ENCODE measurements around the gene TMEM178B. TPM values are rescaled to one million over a fixed set of nuclear protein-coding genes. Genes with fewer than 3 reads are reported as not detected.
"Not testable (repeated sequence)": the region's sequence is repeated elsewhere in the genome, so short reads cannot be mapped to it uniquely, and the experiment has no call there.

The TMEM178B gene
- total RNA-seq, 1 donor from 2014 or later = 38.2 TPM

DNA sequence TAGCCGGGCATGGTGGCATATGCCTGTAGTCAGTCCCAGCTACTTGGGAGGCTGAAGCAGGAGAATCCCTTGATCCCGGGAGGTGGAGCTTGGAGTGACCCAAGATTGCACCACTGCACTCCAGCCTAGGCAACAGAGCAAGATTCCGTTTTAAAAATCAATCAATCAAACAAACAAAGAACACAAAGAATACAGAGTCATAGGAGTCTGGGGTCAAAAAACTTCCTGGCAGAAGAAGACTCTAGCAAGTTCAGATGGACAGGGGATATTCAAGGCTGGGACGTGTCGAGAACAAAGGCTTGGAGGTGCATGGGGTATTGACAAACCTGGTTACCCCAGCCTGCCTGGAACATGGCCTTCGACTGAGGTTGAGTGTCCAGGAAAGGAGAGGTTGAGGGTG lies 248.5 kb downstream of the TMEM178B start:
- ATAC-seq (no peak), DNase-seq (no peak)
- intact Hi-C loops (cut with micrococcal nuclease) = no loop called here

GRCh38 chr7:141323826-141324225 lies 250.0 kb downstream of the TMEM178B start:
- DNase-seq = no peak
- intact Hi-C loops (cut with micrococcal nuclease) = no loop called here
- no peak for ATAC-seq

DNA sequence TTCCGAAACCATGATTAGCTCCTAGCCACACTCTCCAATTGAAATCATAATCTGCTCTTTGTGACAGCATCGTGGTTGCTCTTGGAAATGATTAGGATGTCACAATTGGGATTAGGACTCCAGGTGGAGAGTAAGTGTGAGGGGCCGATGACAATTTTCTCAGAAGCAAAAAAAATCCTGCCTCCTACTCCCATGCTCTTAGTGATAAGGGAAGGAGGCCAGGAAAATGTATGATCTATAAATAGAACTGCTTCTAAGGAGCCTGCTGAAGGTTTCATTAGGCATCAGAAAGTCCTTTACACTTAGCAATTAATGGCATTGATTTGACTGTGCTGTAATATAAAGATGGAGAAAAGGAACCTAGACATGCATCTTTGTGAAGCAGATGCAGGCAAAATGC lies 251.0 kb downstream of the TMEM178B start:
- intact Hi-C loops (cut with micrococcal nuclease) = no loop called here
- DNase-seq = no peak
- no peak for ATAC-seq

GRCh38 chr7:141325275-141325674 lies 251.4 kb downstream of the TMEM178B start:
- intact Hi-C loops (cut with micrococcal nuclease) = no loop called here
- no peak for ATAC-seq
- no peak for DNase-seq

DNA sequence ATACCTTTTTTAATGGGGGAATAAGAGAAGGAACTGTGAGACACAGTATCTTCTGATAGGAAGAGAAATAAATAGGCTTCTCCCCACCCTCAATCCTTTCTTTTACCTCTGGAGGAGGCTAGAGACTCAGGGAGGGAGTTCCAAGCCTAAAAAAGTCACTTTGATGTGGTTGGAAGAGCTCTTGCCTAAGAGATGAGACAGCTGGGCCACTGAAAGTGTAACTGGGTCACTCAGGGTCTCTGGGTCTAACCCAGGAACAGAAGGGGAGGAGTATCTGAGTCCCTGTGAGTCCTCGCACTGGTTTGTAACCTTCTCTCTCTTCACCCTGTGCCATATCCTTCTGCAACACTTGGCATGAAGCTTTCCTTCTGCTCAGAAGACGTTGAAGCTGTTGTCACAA lies 254.4 kb downstream of the TMEM178B start:
- intact Hi-C loops (cut with micrococcal nuclease) = no loop called here

DNA sequence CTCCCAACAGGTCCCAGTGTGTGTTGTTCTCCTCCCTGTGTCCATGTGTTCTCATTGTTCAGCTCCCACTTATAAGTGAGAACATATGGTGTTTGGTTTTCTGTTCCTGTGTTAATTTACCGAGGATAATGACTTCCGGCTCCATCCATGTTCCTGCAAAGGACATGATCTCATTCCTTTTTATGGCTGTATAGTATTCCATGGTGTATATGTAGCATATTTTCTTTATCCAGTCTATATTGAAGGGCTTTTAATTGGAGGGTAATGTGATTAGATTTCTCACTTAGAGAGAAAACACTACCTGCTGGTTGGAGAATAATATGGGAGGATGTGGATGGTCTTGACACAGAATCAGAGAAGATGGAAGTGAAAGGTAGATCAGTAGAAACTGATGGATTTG lies 256.4 kb downstream of the TMEM178B start:
- ATAC-seq; DNase-seq; intact Hi-C loops (cut with micrococcal nuclease): not testable (repeated sequence)

More for the DNA sequence above, 254.4 kb downstream of the TMEM178B start:
- no peak for DNase-seq
- ATAC-seq = no peak

DNA sequence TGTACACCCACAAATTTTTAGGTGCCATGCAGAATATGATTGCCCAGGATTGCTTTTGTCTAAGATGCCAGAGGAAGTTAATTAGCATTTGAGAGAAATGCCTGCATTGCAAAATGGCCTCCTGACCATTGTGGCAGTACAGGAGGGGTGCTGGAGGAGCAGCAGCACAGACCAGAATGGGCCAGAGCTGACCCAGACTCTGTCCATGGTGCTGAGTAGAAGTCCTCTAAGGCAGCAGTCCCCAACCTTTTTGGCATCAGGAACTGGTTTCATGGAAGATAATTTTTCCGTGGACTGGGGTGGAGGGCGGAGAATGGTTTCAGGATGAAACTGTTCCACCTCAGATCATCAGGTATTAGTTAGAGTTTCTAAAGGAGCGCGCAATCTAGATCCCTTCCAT lies 259.6 kb downstream of the TMEM178B start:
- peak; percentile 64 for ATAC-seq
- intact Hi-C loops (cut with micrococcal nuclease) = no loop called here

GRCh38 chr7:141335164-141335563 lies 261.3 kb downstream of the TMEM178B start:
- intact Hi-C loops (cut with micrococcal nuclease) = no loop called here
- ATAC-seq (no peak), DNase-seq (no peak)

More for the DNA sequence above, 259.6 kb downstream of the TMEM178B start:
- DNase-seq = no peak

GRCh38 chr7:141339603-141340002 lies 265.7 kb downstream of the TMEM178B start:
- intact Hi-C loops (cut with micrococcal nuclease) = no loop called here
- DNase-seq (no peak), ATAC-seq (peak; percentile 46)

DNA sequence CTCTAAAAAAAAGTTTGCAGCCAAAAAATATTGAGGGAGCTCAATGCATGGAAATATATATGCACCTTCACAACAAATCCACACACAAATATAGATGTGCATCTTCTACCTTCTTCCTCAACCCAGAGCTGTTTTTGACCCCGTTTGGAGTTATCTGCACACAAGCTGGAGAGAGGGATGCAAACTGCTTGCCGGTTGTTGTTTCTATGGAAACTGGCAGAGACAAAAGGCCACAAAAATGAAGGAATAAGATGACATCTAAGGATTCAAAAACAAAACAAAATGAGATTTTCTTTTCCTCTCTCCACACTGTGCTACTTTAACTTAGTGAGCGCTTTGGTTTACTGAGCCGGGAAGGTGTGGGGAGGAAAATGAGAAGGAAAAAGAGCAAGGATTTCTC lies 267.1 kb downstream of the TMEM178B start:
- ATAC-seq (no peak), DNase-seq (no peak)
- intact Hi-C loops (cut with micrococcal nuclease) = no loop called here

DNA sequence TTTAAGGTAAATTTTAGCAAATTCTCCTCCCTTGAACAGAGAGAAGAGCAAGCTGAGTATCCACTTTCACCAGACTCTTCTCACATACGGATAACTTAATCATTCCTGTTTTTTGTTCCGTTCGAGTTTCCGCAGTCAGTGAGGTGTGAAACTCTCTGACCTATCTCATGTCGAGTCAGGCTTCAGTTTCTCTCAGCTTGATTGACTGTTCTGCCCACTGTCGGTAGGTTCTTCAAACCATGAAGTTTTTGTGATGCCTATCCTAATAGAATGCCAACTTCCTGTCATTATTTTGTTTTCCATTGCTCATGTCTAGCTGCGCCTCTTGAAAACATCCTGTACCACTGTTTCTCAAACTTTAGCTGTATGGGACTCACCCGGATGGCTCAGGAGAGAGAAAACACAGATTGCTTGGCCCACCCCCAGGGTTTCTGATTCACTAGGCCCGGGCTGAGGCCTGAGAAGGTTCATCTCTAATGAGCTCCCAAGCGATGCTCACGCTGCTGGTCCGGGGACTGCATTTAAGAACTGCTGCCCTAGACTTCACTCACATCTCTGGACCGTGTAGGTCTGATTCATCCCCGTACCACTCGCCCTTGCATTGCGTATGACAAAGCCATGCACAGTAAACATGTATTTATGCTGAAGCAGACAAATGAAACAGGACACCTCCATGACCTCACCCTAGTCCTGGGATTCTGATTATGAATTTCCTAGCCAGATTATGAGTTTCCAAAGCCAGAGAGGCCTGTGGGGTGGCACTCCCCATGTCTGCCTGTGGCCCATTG lies 269.0 kb downstream of the TMEM178B start:
- no peak for ATAC-seq
- intact Hi-C loops (cut with micrococcal nuclease) = no loop called here
- no peak for DNase-seq

DNA sequence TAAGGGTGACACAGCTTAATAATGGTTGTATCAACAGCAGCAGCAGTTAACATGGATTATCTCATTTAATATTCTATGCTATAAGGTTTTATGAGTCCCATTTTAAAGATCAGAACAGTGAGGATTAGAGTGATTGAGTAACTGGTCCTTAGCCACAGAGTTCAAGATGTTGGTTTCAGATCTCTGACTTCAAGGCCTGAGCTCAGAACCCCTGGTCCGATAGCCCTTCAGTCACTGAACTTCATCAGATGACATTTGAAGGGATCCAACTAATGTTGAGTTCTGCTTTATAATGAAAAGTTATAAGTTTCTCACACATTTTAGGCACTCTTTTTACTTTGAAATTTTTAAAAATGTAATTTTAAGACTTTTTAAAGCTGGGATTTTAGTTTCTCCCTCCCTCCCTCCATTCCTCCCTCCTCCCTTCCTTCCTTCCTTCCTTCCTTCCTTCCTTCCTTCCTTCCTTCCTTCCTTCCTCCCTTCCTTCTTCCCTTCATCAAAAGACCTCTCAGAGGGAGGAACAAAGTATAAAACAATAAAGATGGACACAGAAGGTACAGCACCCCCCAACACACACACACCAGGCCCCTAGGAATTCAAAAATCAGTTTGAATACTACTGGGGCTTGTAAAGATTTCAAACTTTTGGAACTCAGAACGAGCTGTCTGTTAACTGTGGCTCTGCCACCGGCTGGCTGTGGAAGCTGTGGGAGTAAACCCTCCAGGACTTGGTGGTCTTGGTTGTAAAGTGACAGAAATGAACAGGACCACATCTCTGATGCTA lies 270.5 kb downstream of the TMEM178B start:
- DNase-seq (no peak), ATAC-seq (no peak)
- intact Hi-C loops (cut with micrococcal nuclease) = no loop called here

- ATAC-seq (no peak), DNase-seq (no peak)
- intact Hi-C loops (cut with micrococcal nuclease) = no loop called here
Observed at GRCh38 chr7:141348728-141349127, 274.9 kb downstream of the TMEM178B start.

DNA sequence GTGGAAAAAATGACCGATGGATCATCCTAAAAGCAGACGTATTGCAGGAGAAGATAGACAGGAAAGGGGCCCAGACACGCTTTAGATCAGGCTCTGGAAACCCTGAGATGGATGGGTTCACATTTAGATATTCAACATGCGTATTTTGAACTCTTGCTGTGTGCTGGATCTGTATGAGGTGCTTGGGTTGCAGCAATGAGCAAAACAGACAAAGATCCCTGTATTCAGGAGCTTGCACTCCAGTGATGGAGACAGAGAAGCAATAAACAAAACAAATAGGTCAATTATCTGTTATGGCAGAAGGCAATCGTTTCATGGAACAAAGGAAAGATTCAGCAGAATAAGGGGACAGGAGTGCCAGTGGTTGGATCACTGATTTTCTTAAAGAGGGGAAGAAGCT lies 275.5 kb downstream of the TMEM178B start:
- intact Hi-C loops (cut with micrococcal nuclease) = no loop called here
- DNase-seq (no peak), ATAC-seq (no peak)

GRCh38 chr7:141349804-141350203 lies 275.9 kb downstream of the TMEM178B start:
- intact Hi-C loops (cut with micrococcal nuclease) = no loop called here
- DNase-seq = no peak
- no peak for ATAC-seq

GRCh38 chr7:141351175-141351574 lies 277.3 kb downstream of the TMEM178B start:
- intact Hi-C loops (cut with micrococcal nuclease) = no loop called here
- no peak for ATAC-seq
- no peak for DNase-seq

DNA sequence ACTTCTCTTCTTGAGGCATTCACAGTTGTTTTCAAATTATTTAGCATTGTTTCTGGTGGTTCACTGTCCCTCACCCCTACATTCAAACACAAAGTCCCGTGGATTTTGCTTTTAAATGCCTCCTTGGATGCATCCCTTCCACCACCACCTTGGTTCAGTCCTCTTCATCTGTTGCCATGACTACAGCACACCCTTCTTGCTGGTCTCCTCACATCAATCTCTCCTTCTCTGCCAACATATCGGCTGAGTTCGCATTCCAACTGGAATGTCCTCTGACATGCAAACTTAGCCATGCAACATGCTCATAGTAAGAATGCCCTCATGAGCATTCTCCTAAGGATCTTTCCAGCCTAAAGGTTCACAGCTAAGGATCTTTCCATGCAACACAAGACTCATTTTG lies 279.1 kb downstream of the TMEM178B start:
- DNase-seq (no peak), ATAC-seq (no peak)
- intact Hi-C loops (cut with micrococcal nuclease) = no loop called here

DNA sequence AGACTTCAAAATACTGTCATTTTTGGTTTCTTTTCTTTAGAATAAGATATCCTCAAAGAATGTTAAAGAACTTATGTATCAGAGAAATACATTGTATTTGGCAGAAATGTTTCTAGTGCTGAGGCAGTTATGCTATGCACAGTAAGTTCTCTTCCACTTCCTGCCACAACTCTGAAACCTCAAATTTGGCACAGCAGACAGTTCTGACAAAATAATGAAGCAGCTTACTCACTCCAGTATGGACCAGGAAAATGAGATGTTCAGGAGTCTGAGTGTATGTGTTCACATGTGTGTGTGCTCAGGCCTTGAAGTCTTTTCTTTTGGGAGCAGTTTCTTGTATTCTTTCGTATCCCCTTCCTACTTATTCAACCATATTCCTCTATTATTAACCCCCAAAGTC lies 280.4 kb downstream of the TMEM178B start:
- DNase-seq (no peak), ATAC-seq (no peak)
- intact Hi-C loops (cut with micrococcal nuclease) = no loop called here

GRCh38 chr7:141355032-141355431 lies 281.2 kb downstream of the TMEM178B start:
- DNase-seq (no peak), ATAC-seq (peak; percentile 44)
- intact Hi-C loops (cut with micrococcal nuclease) = no loop called here

DNA sequence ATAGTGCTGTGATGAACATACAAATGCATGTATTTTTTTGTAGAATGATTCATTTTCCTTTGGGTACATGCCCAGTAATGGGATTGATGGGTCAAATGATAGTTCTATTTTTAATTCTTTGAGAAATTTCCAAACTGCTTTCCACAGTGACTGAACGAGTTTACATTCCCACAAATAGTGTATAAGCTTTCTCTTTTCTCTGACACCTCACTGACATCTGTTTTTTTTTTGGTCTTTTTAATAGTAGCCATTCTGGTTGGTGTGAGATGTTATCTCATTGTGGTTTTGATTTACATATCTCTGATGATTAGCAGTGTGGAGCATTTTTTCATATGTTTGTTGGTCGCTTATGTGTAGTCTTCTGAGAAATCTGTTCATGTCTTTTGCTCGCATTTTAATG lies 282.3 kb downstream of the TMEM178B start:
- intact Hi-C loops (cut with micrococcal nuclease) = no loop called here
- DNase-seq = no peak
- no peak for ATAC-seq

DNA sequence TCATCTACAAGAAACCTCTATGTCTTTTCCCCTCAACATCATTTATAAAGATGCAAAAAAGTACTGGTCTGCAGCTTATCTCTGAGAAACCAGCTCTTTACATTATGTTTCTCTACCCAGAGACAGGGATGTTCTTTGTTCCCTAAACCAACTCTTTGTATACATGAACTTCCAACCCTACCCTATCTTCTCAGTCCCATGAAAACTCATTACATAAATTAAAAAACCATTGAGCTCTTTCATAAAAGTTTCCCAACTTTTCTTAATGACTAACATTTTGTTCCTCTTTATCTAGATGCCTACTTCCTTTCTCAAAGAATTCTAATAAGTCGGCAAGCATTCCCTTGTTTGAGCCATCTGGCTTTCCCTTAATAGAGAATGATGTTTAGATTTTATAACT lies 284.5 kb downstream of the TMEM178B start:
- intact Hi-C loops (cut with micrococcal nuclease) = no loop called here
- ATAC-seq (no peak), DNase-seq (no peak)
